ENCODE results near the gene CCDC68. TPM values are rescaled to one million over a fixed set of nuclear protein-coding genes. Genes with fewer than 3 reads are reported as not detected.
"Not testable (repeated sequence)": the region's sequence is repeated elsewhere in the genome, so short reads cannot be mapped to it uniquely, and the experiment has no call there.

Gene CCDC68
- total RNA-seq, 1 experiment from 2014 or later = 6.9 TPM

DNA sequence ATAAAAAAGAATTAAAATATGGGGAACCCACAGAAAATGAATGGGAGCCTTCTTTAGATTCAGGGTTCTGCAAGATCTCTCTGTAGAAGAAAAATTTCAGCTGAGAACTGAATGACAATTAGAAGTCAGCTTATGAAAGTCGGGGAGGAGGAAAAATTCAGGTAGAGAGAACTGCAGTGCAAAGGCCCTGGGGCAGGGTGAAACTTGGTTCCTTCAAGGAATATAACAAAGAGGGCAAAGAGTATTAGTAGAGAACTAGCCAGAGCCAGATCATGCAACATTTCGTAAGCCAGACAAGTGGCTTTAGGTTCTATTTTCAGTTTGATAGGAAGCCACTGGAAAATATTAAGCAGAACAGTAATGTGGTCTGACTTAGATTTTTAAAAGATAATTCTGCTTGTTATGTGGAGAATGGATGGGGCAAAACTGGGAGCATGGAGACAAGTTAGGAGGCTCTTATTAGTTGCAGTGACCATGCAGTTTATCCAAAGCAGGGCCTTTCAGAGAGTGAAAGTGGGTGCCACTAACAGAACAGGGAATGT is 103.1 kb downstream of the CCDC68 start:
- no TSS peak for BruUV-seq (replicated peaks)
- CTCF ChIA-PET = no interaction called here
- DNase-seq = no peak

DNA sequence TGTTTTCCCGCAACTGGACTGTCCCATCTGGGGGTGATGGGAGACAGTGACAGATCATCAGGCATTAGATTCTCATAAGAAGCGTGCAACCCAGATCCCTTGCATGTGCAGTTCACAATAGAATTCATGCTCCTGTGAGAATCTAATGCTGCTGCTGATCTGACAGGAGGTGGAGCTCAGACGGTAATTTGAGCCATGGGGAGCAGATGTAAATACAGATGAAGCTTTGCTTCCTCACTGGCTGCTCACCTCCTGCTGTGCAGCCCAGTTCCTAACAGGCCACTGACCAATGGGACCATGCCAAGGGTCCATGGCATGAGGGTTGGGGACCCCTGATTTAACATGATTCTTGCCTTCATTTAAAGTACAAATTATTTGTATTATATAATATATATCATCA is 104.2 kb downstream of the CCDC68 start:
- CTCF ChIA-PET; H3K4me3 ChIP-seq (ENCODE audit: low read depth, low read length); POLR2A ChIA-PET; H3K4me3 Mint-ChIP-seq (ENCODE audit: unreplicated experiment); H3K4me1 ChIP-seq; H3K4me1 Mint-ChIP-seq (ENCODE audit: low read depth, unreplicated experiment); H3K9me3 Mint-ChIP-seq (ENCODE audit: unreplicated experiment); H3K36me3 Mint-ChIP-seq (ENCODE audit: insufficient read depth, unreplicated experiment); H3K27ac Mint-ChIP-seq (ENCODE audit: unreplicated experiment); H3K9me3 ChIP-seq; BruUV-seq (replicated peaks); DNase-seq; intact Hi-C loops (cut with micrococcal nuclease; ENCODE audit: unreplicated experiment); H3K27me3 Mint-ChIP-seq (ENCODE audit: insufficient read depth, unreplicated experiment); H3K27me3 ChIP-seq (replicated peaks; ENCODE audit: control insufficient read depth, insufficient read depth, low read length); H3K36me3 ChIP-seq (ENCODE audit: control insufficient read depth, insufficient read depth, low read length): not testable (repeated sequence)

More for the DNA sequence above, 103.1 kb downstream of the CCDC68 start:
- Mint-ChIP-seq H3K4me1 (ENCODE audit: low read depth, unreplicated experiment) (no peaks in the 10 kb centered on the region), H3K27ac (ENCODE audit: unreplicated experiment) (no peak overlapping the region), H3K4me3 (ENCODE audit: unreplicated experiment) (no peak overlapping the region), H3K27me3 (ENCODE audit: insufficient read depth, unreplicated experiment) (no peaks in the 10 kb centered on the region), H3K36me3 (ENCODE audit: insufficient read depth, unreplicated experiment) (no peaks in the 10 kb centered on the region), H3K9me3 (ENCODE audit: unreplicated experiment) (no peaks in the 10 kb centered on the region)
- no peak overlapping the region for H3K4me3 ChIP-seq (ENCODE audit: low read depth, low read length)
- H3K36me3 ChIP-seq (ENCODE audit: control insufficient read depth, insufficient read depth, low read length) = no peaks in the 10 kb centered on the region
- TF ChIP-seq, protein P1, sequence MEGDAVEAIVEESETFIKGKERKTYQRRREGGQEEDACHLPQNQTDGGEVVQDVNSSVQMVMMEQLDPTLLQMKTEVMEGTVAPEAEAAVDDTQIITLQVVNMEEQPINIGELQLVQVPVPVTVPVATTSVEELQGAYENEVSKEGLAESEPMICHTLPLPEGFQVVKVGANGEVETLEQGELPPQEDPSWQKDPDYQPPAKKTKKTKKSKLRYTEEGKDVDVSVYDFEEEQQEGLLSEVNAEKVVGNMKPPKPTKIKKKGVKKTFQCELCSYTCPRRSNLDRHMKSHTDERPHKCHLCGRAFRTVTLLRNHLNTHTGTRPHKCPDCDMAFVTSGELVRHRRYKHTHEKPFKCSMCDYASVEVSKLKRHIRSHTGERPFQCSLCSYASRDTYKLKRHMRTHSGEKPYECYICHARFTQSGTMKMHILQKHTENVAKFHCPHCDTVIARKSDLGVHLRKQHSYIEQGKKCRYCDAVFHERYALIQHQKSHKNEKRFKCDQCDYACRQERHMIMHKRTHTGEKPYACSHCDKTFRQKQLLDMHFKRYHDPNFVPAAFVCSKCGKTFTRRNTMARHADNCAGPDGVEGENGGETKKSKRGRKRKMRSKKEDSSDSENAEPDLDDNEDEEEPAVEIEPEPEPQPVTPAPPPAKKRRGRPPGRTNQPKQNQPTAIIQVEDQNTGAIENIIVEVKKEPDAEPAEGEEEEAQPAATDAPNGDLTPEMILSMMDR (IDR thresholded peaks at IDR 0.05; ENCODE audit: insufficient read depth in 1 of 2, low read depth in 1 of 2, low read length in 1 of 2, severe bottlenecking in 1 of 2, unreplicated experiment in 1 of 2) = no peak
- POLR2A ChIA-PET = no interaction called here
- no peaks in the 10 kb centered on the region for H3K4me1 ChIP-seq
- intact Hi-C loops (cut with micrococcal nuclease; ENCODE audit: unreplicated experiment) = no loop called here
- no peaks in the 10 kb centered on the region for H3K27me3 ChIP-seq (replicated peaks; ENCODE audit: control insufficient read depth, insufficient read depth, low read length)
- no peaks in the 10 kb centered on the region for H3K9me3 ChIP-seq

DNA sequence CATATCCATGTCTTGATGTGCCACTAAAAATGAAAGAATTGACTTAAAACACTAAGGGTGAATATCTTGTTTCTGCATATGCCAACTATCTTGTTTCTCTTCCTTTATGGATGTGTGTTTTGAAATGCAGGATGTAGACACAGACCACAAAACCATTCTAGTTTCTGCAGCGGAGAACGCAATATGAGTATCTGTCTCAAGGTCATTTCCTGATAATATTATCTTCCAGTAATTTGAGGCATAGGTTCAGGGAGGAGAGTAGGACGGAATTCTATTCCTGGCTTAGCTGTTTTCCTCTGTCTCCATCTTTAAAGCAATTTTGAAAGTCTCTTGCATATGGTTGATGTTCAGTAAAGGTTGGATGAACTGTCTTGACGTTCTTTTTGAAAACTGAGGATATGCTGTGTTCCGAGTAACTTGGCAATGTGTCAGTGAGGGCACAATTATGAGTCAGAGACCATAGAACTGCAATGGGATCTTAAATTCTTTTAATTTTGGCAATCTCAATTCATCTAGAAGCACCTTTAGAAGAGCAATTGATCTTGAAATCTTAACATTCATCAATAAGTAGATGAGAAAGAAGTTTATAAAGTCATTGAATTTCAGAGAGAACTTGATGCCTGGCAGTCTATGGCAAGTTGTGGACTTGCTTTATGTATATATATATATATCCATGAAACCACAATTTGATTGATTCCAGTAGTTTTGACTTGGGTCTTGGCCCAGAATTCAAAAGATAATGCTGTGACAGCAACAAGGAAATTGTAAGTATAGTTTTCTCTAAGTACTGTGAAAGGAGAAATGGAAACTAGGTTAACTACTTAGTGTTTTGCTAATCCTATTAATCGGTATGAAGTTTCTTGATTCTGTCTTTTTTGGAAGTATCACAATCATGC is 106.2 kb downstream of the CCDC68 start:
- DNase-seq = no peak
- H3K27ac Mint-ChIP-seq (ENCODE audit: unreplicated experiment) = no peak overlapping the region
- intact Hi-C loops (cut with micrococcal nuclease; ENCODE audit: unreplicated experiment) = no loop called here
- TF ChIP-seq, protein P1 (IDR thresholded peaks at IDR 0.05; ENCODE audit: insufficient read depth in 1 of 2, low read depth in 1 of 2, low read length in 1 of 2, severe bottlenecking in 1 of 2, unreplicated experiment in 1 of 2) = no peak
- no peaks in the 10 kb centered on the region for H3K36me3 Mint-ChIP-seq (ENCODE audit: insufficient read depth, unreplicated experiment)
- POLR2A ChIA-PET = no interaction called here
- CTCF ChIA-PET = no interaction called here
- Histone ChIP-seq H3K4me3 (ENCODE audit: low read depth, low read length) (no peak overlapping the region), H3K4me1 (no peaks in the 10 kb centered on the region), H3K9me3 (no peaks in the 10 kb centered on the region), H3K27me3 (replicated peaks; ENCODE audit: control insufficient read depth, insufficient read depth, low read length) (no peaks in the 10 kb centered on the region), H3K36me3 (ENCODE audit: control insufficient read depth, insufficient read depth, low read length) (no peaks in the 10 kb centered on the region)
- H3K4me1 Mint-ChIP-seq (ENCODE audit: low read depth, unreplicated experiment) = no peaks in the 10 kb centered on the region
- BruUV-seq (replicated peaks) = no TSS peak
- H3K4me3 Mint-ChIP-seq (ENCODE audit: unreplicated experiment) = no peak overlapping the region
- no peaks in the 10 kb centered on the region for H3K27me3 Mint-ChIP-seq (ENCODE audit: insufficient read depth, unreplicated experiment)
- no peaks in the 10 kb centered on the region for H3K9me3 Mint-ChIP-seq (ENCODE audit: unreplicated experiment)

Other genes starting within 250 kb of the CCDC68 start
- gene RAB27B, start 131.0 kb downstream of the CCDC68 start, total RNA-seq (2022) = 0.32 and 0.42 TPM in 2 replicates

Measured in Caco-2 (cell line).